Measurements from ENCODE around the gene ATP2C2. TPM values are rescaled to one million over a fixed set of nuclear protein-coding genes. Genes with fewer than 3 reads are reported as not detected.
"Not testable (repeated sequence)": the region's sequence is repeated elsewhere in the genome, so short reads cannot be mapped to it uniquely, and the experiment has no call there.

ATP2C2 gene
- total and polyA plus RNA-seq, 8 donors: 11.2 to 52.8 (median 22.2) TPM

GRCh38 chr16:84448444-84448843 is 80.1 kb downstream of the ATP2C2 start:
- Histone ChIP-seq H3K27me3 (peaks cover 0 to 3% of the 10 kb centered on the region in 2 donors), H3K27ac (no peak overlapping the region), H3K36me3 (peaks cover 0 to 35% of the 10 kb centered on the region in 2 donors), H3K9me3 (no peaks in the 10 kb centered on the region), H3K4me1 (no peaks in the 10 kb centered on the region), H3K4me3 (no peak overlapping the region)
- ATAC-seq (no peak), DNase-seq (no peak)
- intact Hi-C loops (cut with DNase I): no loop called here
- TF ChIP-seq CTCF (IDR thresholded peaks at IDR 0.05): no peak

GRCh38 chr16:84449156-84450140 is 81.1 kb downstream of the ATP2C2 start:
- no peak for TF ChIP-seq CTCF (IDR thresholded peaks at IDR 0.05)
- Histone ChIP-seq H3K4me1 (no peaks in the 10 kb centered on the region), H3K36me3 (peaks cover 0 to 33% of the 10 kb centered on the region in 2 donors), H3K4me3 (no peak overlapping the region), H3K9me3 (no peaks in the 10 kb centered on the region), H3K27ac (no peak overlapping the region), H3K27me3 (no peaks in the 10 kb centered on the region)
- intact Hi-C loops (cut with DNase I): no loop called here
- peak; percentile 92 for ATAC-seq
- peak in 2 of 4 donors; percentile 18 to 77 for DNase-seq

GRCh38 chr16:84450176-84450865 is 82.0 kb downstream of the ATP2C2 start:
- ATAC-seq: no peak
- no peak for DNase-seq
- no peak overlapping the region for H3K4me3 ChIP-seq
- H3K9me3 ChIP-seq: no peaks in the 10 kb centered on the region
- no peak overlapping the region for H3K27ac ChIP-seq
- intact Hi-C loops (cut with DNase I): no loop called here
- no peak for TF ChIP-seq CTCF (IDR thresholded peaks at IDR 0.05)
- no peaks in the 10 kb centered on the region for H3K4me1 ChIP-seq
- no peaks in the 10 kb centered on the region for H3K27me3 ChIP-seq
- peaks cover 0 to 39% of the 10 kb centered on the region in 2 donors for H3K36me3 ChIP-seq

- ATAC-seq; H3K27me3 ChIP-seq; H3K9me3 ChIP-seq; intact Hi-C loops (cut with DNase I); DNase-seq; H3K4me3 ChIP-seq; H3K27ac ChIP-seq; H3K4me1 ChIP-seq: not testable (repeated sequence)
- peaks cover 0 to 39% of the 10 kb centered on the region in 2 donors for H3K36me3 ChIP-seq
Observed at GRCh38 chr16:84451010-84451676, 82.8 kb downstream of the ATP2C2 start.

GRCh38 chr16:84451781-84452180 is 83.4 kb downstream of the ATP2C2 start:
- Histone ChIP-seq H3K4me3 (no peak overlapping the region), H3K27ac (no peak overlapping the region), H3K36me3 (peaks cover 0 to 39% of the 10 kb centered on the region in 2 donors), H3K4me1 (no peaks in the 10 kb centered on the region), H3K27me3 (no peaks in the 10 kb centered on the region), H3K9me3 (no peaks in the 10 kb centered on the region)
- no peak for TF ChIP-seq CTCF (IDR thresholded peaks at IDR 0.05)
- DNase-seq (no peak), ATAC-seq (no peak)
- intact Hi-C loops (cut with DNase I): no loop called here
